NCI-H1694 treated with DMSO at 0.1 percent for 48 hours (cell line): ENCODE results near the gene MYO1E.

Experiments
- DNase-seq: peaks from one replicate; lab custom pipeline; 2025; lab: John Stamatoyannopoulos, UW

MYO1E gene

DNA sequence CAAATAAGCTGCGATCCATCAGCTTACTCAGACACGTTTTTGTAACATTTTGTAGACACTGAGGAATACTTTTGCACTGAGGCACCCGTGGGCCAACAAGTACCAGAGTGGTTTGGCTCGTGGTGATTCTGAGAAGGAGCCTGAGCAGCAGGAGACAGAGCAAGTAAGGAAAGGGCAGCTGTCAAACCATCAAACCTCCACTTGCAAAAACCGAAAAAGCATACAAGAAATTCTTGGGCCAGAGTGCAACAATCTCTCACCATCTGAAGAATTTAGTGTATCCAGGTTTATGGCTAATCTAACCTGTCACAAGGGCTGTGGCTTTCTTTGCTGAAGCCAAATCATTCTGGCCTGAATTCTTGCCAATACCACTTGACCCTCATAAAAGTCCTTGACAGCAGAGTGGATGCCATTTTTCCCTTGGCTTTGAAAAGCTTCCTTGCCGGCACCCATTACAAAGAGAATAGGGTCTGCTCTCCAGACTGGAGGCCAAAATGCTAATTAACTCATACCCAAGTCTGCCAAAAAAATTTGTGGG, 56.7 kb downstream of the MYO1E start:
- no peak for DNase-seq

- DNase-seq: no peak
These were observed 58.9 kb downstream of the MYO1E start for GRCh38 chr15:59313641-59314332.

- no peak for DNase-seq
These were observed 60.5 kb downstream of the MYO1E start for GRCh38 chr15:59312205-59312604.

DNA sequence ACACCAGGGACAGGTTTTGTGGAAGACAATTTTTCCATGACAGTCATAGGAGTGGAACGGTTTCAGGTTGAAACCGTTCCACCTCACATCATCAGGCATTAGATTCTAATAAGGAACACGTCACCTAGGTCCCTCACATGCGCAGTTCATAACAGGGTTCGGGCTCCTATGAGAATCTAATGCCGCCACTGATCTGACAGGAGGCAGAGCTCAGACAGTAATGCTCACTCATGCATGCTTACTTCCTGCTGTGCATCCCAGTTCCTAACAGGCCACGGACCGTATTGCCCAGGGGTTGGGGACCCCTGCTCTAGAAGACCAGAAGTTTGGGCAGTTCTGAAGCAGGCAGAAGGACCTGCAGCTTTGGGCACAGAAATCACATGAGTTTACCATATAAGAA, 61.5 kb downstream of the MYO1E start:
- DNase-seq: no peak

- DNase-seq: no peak
These were observed 63.3 kb downstream of the MYO1E start for GRCh38 chr15:59309405-59309804.

DNA sequence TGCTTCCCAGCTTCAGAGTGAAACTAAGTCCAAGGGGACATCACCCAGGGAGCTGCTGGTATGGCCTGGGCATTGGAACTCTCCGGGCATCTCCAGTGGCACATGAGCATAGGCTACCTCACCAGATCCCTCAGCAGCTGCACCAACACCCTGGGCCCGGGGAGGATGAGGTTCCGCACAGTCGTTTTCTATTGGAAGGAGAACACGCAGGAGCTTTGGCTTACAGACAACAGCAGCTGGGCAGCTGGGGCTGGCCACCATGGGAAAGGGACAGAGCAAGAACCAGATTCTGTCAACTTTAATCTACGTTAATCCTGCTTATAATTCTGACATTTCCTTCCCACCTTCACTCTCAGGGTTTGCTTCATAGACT, 65.5 kb downstream of the MYO1E start:
- DNase-seq: no peak

- DNase-seq: no peak
These were observed 66.0 kb downstream of the MYO1E start for GRCh38 chr15:59306520-59307164.

GRCh38 chr15:59304807-59305206, 67.9 kb downstream of the MYO1E start:
- DNase-seq: no peak

DNA sequence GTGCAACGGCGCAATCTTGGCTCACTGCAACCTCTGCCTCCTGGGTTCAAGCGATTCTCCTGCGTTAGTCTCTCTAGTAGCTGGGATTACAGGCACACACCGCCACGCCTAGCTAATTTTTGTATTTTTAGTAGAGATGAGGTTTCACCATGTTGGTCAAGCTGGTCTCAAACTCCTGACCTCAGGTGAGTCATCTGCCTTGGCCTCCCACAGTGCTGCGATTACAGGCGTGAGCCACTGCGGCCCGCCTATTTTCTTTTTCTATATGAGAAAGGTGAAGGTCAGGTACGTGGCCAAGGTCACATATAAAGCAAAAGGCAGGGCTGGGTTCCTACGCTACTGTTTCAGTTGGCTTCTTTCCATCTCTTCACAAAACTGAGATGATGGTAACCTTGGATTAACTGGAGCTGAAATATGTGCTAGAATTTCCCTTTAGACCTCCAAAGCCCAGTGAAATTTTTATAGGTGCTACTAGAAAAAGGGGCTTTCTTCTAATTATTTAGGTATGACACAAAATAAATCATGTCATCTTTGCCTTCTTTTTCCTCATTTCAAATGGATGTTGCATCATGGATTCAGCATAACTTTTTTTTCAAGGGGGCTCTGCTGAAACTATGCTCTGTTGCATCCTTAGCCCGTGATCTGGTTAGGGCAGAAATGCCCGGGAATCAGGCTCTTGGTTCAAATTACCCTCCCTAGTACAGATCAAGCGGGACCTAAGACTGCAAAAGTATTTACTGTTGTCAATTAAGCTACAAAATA, 68.5 kb downstream of the MYO1E start:
- DNase-seq: no peak

GRCh38 chr15:59303633-59304032, 69.0 kb downstream of the MYO1E start:
- no peak for DNase-seq

- no peak for DNase-seq
These were observed 69.5 kb downstream of the MYO1E start for GRCh38 chr15:59303136-59303535.

DNA sequence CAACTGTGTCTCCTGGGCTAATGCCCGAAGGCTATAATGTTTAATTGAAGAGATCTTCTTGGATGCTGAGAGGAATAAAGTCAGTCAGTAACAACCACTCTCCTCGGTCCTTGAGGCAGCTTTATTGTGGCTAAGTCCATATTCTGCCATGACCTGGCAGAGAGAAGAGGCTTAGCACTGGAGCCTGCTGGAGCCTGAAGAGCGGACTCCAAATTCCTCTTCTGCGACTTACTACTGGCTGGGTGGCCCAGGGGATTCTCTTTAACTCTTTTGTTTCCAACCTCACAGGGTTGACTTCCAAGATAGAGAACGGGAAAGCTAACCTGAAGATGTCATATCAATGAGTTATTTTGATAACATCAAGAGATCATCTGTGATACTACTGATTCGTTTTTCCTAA, 71.1 kb downstream of the MYO1E start:
- DNase-seq: no peak

DNA sequence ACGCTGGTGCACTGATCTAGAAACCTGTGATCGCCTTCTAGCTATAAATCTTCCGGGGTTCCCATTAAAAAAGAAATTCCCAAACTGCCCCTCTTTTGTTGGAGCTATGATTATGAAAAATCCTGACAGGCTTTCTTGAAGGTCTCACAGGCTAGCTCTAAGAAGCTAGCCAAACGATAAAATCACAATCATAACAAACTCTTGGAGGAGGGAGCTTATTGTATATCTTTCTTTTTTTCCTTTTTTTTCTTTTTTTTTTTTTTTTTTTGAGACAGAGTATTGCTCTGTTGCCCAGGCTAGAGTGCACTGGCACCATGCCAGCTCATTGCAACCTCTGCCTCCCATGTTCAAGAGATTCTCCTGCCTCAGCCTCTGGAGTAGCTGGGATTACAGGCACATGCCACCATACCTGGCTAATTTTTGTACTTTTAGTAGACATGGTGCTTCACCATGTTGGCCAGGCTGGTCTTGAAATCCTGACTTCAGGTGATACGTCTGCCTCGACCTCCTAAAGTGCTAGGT, 72.0 kb downstream of the MYO1E start:
- no peak for DNase-seq

DNA sequence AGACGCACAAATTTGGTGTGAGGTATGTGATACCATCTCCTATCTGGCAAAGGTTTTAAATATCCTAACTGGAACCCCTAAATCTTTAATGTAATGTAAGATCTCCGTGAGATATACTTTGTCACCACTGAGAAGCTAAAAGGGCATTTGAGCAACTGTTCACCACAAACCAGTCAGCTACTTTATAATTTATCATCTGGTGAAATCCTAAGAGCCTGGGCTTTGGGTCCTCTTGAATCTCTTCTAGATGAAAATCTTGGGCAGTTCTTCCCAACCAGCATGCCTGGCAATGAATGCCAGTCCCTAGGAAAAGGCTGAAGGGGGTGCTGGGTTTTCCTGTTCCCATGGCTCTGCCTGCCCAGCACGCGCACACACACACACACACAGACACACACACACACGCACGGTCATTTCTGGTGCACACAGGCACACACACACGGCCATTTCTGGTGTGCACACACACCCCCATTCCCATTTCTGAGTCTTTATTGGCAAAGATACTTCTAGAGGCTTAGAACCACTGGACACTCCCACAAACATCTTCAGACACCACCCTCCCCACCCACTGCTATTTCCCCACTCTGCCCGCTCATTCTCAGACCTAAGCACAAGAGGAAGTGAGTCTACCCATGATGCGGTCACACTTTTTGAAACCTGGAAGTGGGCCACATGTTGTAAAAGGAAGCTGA, 72.6 kb downstream of the MYO1E start:
- DNase-seq: no peak

GRCh38 chr15:59298854-59299250, 73.8 kb downstream of the MYO1E start:
- DNase-seq: no peak

GRCh38 chr15:59298225-59298853, 74.3 kb downstream of the MYO1E start:
- no peak for DNase-seq

DNA sequence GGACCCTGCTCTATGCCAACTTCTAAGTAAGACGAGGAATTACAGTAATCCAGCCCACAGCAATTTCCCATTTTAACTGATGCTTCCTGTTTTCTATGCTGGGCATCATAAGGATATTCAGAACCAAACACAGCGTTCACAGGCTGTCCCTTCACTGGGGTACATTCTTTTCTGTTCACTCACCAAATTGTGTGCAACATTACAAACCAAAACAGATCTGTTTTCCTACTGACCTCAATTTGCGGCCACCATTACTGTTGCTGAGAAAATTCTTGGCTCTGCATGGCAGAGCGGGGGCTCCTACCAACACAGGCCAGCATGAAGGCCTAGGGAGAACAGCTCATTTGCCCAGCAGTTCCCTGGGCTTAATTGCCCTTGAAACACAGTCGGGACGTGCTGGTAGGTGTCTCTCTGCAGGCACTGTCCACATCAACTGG, 76.5 kb downstream of the MYO1E start:
- no peak for DNase-seq

GRCh38 chr15:59295261-59296001, 77.2 kb downstream of the MYO1E start:
- no peak for DNase-seq

DNA sequence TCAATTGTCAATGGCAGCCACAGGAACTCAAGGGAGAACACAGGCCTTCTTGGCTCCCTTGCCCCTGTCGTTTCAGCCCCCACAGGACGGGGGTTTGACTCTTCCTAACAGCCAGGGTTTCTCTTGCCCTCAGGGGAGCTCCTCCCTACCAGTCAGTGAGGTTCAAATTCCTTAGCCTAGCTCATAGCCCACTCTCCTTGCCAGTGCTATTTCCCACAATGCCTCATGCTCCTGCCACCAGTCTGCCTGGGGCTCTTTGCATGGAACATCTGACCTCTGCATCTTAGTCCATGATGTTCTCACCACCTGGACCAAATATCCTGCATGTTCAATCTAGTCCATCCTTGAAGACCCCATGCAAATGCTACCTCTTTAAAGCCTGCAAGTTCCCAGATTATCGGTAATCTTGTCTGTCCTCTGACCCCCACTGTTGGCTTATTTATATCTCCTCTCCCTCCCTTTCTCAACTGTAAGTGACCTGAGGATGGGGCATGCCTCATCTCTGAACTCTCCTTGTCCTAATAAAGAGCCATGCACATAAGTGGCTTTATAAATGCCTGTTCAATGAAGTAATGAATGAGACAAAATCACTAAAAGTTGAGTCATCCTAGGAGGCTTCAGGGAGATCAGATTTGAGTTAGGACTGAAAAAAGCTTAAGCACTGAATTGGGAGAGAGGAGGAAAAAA, 78.0 kb downstream of the MYO1E start:
- DNase-seq: no peak

DNA sequence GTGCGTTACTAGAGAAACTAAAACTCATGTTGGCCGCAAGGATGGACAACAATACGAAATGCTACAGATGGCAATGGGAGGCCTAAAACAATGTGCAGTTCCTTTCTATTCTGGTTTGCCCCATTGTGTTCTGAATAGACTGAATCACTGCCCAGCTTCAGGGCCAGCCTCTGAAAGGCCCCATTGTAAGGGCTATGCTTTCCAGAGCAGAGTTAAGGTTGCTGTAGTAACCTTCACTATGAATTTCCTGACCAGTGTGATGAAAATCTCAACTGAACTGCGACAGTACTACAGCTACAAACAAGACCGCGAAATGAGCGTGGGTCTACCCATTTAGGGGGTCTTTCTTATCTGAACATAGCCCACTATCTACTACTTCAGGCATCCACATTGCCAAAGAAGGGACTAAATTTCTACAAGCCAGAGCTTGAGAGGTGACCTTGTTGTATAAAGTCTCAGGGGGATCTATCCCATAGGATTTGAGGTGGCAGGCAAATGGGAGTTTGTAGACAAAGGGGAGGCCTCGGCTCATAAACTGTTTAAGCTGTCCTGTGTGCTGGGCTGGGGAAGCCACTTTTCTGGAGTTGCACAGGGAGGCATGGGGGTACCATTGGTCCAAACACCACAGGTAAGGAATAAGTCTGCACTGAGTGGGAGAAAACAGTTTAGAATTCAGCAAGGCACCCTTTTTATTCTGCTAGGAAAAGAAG, 80.1 kb downstream of the MYO1E start:
- no peak for DNase-seq
